Endothelial cell of umbilical vein (primary cell): ENCODE measurements around the gene CTNNB1. TPM values are rescaled to one million over a fixed set of nuclear protein-coding genes. Genes with fewer than 3 reads are reported as not detected.

Source experiments
- BruUV-seq: library from RNA; stranded (reverse); fragments of 400-500 nt; replicated peaks from 2 replicates; lab custom pipeline; 2021; lab: Mats Ljungman, UMichigan
- CTCF ChIA-PET: fragments of 300-600, 350-600 bp; sonication (Branson Sonifier 250); formaldehyde crosslinking; loops from one replicate; lab custom pipeline; 2021; ENCODE audit warnings: antibody characterized with exemption, inconsistent platforms; lab: Charles Lee
- POLR2A ChIA-PET: fragments of 300-600, 350-600 bp; sonication (Branson Sonifier 250); formaldehyde crosslinking; loops from one replicate; lab custom pipeline; 2021; ENCODE audit warnings: antibody characterized with exemption, inconsistent platforms; lab: Charles Lee
- DNase-seq: peaks from one replicate; pipeline ENCODE4 v3.0.0-alpha.2; 2011; ENCODE audit warnings: low read depth, low spot score
- FAIRE-seq: peaks from 2 replicates; lab custom pipeline; 2011; peaks lifted over from hg19 to GRCh38; lab: Jason Lieb, UNC
- H2AFZ ChIP-seq: 2 replicates; pipeline ENCODE4 v1.6.0; 2012; ENCODE audit warnings: low read depth, low read length, control low read depth, inconsistent platforms
- H3K27ac ChIP-seq: 2 replicates; pipeline ENCODE4 v1.5.1; 2011; ENCODE audit warnings: low read depth, mild to moderate bottlenecking, control low read depth, low read length, moderate library complexity; ENCODE audit not compliant: insufficient read depth
- H3K27me3 ChIP-seq, 2 experiments: 2 replicates each; pipeline versions ENCODE4 v1.6.0 to v1.6.1; 2011; ENCODE audit warnings: low read length in 2 of 2, mixed read lengths in 1 of 2; ENCODE audit not compliant: control insufficient read depth in 2 of 2, insufficient read depth in 2 of 2
- H3K36me3 ChIP-seq, 2 experiments: 2 replicates in 1 of 2; 3 replicates in 1 of 2; pipeline ENCODE4 v1.5.1; 2011; ENCODE audit warnings: low read length in 2 of 2, mild to moderate bottlenecking in 1 of 2, moderate library complexity in 1 of 2; ENCODE audit not compliant: control insufficient read depth in 2 of 2, insufficient read depth in 2 of 2; ENCODE audit errors: extremely low read depth in 1 of 2
- H3K4me1 ChIP-seq: 3 replicates; pipeline ENCODE4 v1.5.1; 2011; ENCODE audit warnings: mild to moderate bottlenecking, low read length; ENCODE audit not compliant: control insufficient read depth, insufficient read depth; ENCODE audit errors: extremely low read depth
- H3K4me2 ChIP-seq: 2 replicates; pipeline ENCODE4 v1.6.1; 2011; ENCODE audit warnings: low read length, control low read depth, mixed read lengths; ENCODE audit not compliant: insufficient read depth
- H3K4me3 ChIP-seq, 3 experiments: fragments of 200-600 bp in 1 of 3; sonication (generic), shearing (Covaris generic) in 1 of 3; replicated peaks in 1 of 3; 2 replicates each; pipeline ENCODE4 v1.5.1; 2011 to 2016; ENCODE audit warnings: control low read depth in 3 of 3, low read length in 3 of 3, mild to moderate bottlenecking in 2 of 3, inconsistent platforms in 1 of 3, low read depth in 1 of 3, moderate library complexity in 1 of 3; ENCODE audit not compliant: insufficient read depth in 1 of 3
- H3K79me2 ChIP-seq: 2 replicates; pipeline ENCODE4 v1.6.0; 2012; ENCODE audit warnings: low read length, inconsistent platforms; ENCODE audit not compliant: control insufficient read depth, insufficient read depth
- H3K9ac ChIP-seq: replicated peaks from 2 replicates; pipeline ENCODE3; 2011; ENCODE audit warnings: low read length, control low read depth; ENCODE audit not compliant: insufficient read depth; ENCODE audit errors: extremely low read depth
- H3K9me1 ChIP-seq: replicated peaks from 3 replicates; pipeline ENCODE4 v1.6.0; 2011; ENCODE audit warnings: mild to moderate bottlenecking, low read length; ENCODE audit not compliant: control insufficient read depth, insufficient read depth; ENCODE audit errors: extremely low read depth
- H3K9me3 ChIP-seq: replicated peaks from 2 replicates; pipeline ENCODE4 v1.5.1; 2012; ENCODE audit warnings: low read length, inconsistent platforms; ENCODE audit not compliant: control insufficient read depth, insufficient read depth
- H4K20me1 ChIP-seq: replicated peaks from 2 replicates; pipeline ENCODE3; 2011; ENCODE audit warnings: mild to moderate bottlenecking, low read length; ENCODE audit not compliant: control insufficient read depth, insufficient read depth; ENCODE audit errors: extremely low read depth
- EZH2 ChIP-seq: IDR thresholded peaks from 2 replicates; pipeline ENCODE4 v1.6.1; 2012; ENCODE audit warnings: borderline replicate concordance, low read depth, mild to moderate bottlenecking, moderate library complexity, low read length, inconsistent platforms; ENCODE audit not compliant: severe bottlenecking
- FOS ChIP-seq: IDR thresholded peaks from 2 replicates; pipeline ENCODE4 v1.6.1; 2011; ENCODE audit warnings: mild to moderate bottlenecking, low read length, moderate library complexity, borderline replicate concordance; ENCODE audit not compliant: insufficient read depth
- GATA2 ChIP-seq: IDR thresholded peaks from 2 replicates; pipeline ENCODE4 v1.7.0; 2011; ENCODE audit warnings: low read depth, mild to moderate bottlenecking, moderate library complexity, mixed read lengths, low read length; ENCODE audit not compliant: insufficient read length, insufficient read depth
- JUN ChIP-seq: IDR thresholded peaks from 2 replicates; pipeline ENCODE4 v1.6.1; 2011; ENCODE audit warnings: borderline replicate concordance, low read depth; ENCODE audit not compliant: insufficient read length, insufficient read depth
- MYC ChIP-seq: IDR thresholded peaks from one replicate; pipeline ENCODE4 v1.6.1; 2011; ENCODE audit warnings: mild to moderate bottlenecking, low read depth, low read length
- POLR2A ChIP-seq: IDR thresholded peaks from 2 replicates; pipeline ENCODE4 v1.6.1; 2012; ENCODE audit warnings: low read depth, mild to moderate bottlenecking, control low read depth, low read length
- POLR2AphosphoS5 ChIP-seq: IDR thresholded peaks from 2 replicates; pipeline ENCODE4 v1.6.1; 2012; ENCODE audit warnings: low read depth, mild to moderate bottlenecking, control low read depth, low read length, moderate library complexity; ENCODE audit not compliant: insufficient read depth
- dilution Hi-C: fragments of 300-500 bp; cut with MboI; formaldehyde crosslinking; loops from one replicate; pipeline ENCODE4 v1.15.0; 2019; ENCODE audit warnings: low sequenced_read_pairs; ENCODE audit not compliant: extremely low pct_ligation_motif_present
- intact Hi-C: fragments of 100-400 bp; cut with micrococcal nuclease; formaldehyde crosslinking; loops from one replicate; pipeline ENCODE4 v1.10.0; 2022
- polyA plus RNA-seq, 4 experiments: library from polyadenylated mRNA; depleted of rRNA in 3 of 4; stranded (reverse) in 3 of 4; unstranded in 1 of 4; fragments of >200 nt; gene quantifications; 2 replicates each; pipeline versions ENCODE4 v1.2.1 to v1.2.3, GENCODE V29; 2011 to 2012; ENCODE audit warnings: missing spikeins in 1 of 4
- total RNA-seq: library from RNA; stranded (reverse); gene quantifications from 2 replicates; pipeline ENCODE4 v1.2.3, GENCODE V29; 2021
- TF ChIP-seq, protein P1 (sequence below), 2 donors: IDR thresholded peaks; 1 replicate in 1 of 2; 2 replicates in 1 of 2; pipeline ENCODE4 v1.5.1; 2011; ENCODE audit warnings: low read length in 2 of 2, mild to moderate bottlenecking in 2 of 2, moderate library complexity in 2 of 2, control low read depth in 1 of 2, inconsistent platforms in 1 of 2, low read depth in 1 of 2; ENCODE audit not compliant: insufficient read depth in 1 of 2; ENCODE audit errors: extremely low read depth in 1 of 2
- TF ChIP-seq, protein P2 (sequence below): IDR thresholded peaks from 2 replicates; pipeline ENCODE4 v1.6.1; 2011; ENCODE audit not compliant: insufficient read depth, insufficient read length

Gene CTNNB1
- total and polyA plus RNA-seq, 2 donors (not counting 3 experiments of a cell fraction or from before 2014, with no cell fraction given) = 513 to 906 TPM

- peaks cover 2 to 6% of the 10 kb centered on the region in 2 experiments for H3K27me3 ChIP-seq
- intact Hi-C loops (loop anchor here (5.0 kb wide), 1 partner anchor 39 kb away; no protein-coding TSS in a partner anchor), dilution Hi-C loops (no loop called here)
- H4K20me1 ChIP-seq = peaks cover 9% of the 10 kb centered on the region
- no peak overlapping the region for H3K9ac ChIP-seq
- H2AFZ ChIP-seq = no peak overlapping the region
- no peak overlapping the region for H3K27ac ChIP-seq
- BruUV-seq = no TSS peak
- ChIA-PET POLR2A (no interaction called here), CTCF (no interaction called here)
- H3K79me2 ChIP-seq = peaks cover 23% of the 10 kb centered on the region
- H3K4me3 ChIP-seq = no peak overlapping the region
- H3K4me1 ChIP-seq = no peaks in the 10 kb centered on the region
- H3K9me1 ChIP-seq = no peaks in the 10 kb centered on the region
- H3K4me2 ChIP-seq = no peak overlapping the region
- TF ChIP-seq GATA2 = no peak
- TF ChIP-seq MYC = no peak
- TF ChIP-seq POLR2AphosphoS5 = no peak
- TF ChIP-seq FOS = no peak
- TF ChIP-seq POLR2A = no peak
- TF ChIP-seq JUN = no peak
- TF ChIP-seq, protein P1, sequence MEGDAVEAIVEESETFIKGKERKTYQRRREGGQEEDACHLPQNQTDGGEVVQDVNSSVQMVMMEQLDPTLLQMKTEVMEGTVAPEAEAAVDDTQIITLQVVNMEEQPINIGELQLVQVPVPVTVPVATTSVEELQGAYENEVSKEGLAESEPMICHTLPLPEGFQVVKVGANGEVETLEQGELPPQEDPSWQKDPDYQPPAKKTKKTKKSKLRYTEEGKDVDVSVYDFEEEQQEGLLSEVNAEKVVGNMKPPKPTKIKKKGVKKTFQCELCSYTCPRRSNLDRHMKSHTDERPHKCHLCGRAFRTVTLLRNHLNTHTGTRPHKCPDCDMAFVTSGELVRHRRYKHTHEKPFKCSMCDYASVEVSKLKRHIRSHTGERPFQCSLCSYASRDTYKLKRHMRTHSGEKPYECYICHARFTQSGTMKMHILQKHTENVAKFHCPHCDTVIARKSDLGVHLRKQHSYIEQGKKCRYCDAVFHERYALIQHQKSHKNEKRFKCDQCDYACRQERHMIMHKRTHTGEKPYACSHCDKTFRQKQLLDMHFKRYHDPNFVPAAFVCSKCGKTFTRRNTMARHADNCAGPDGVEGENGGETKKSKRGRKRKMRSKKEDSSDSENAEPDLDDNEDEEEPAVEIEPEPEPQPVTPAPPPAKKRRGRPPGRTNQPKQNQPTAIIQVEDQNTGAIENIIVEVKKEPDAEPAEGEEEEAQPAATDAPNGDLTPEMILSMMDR (IDR thresholded peaks at IDR 0.05; ENCODE audit: extremely low read depth in 1 of 2, insufficient read depth in 1 of 2, low read depth in 1 of 2, low read length in 2 of 2) = no peak
- TF ChIP-seq EZH2 = no peak
- TF ChIP-seq, protein P2, sequence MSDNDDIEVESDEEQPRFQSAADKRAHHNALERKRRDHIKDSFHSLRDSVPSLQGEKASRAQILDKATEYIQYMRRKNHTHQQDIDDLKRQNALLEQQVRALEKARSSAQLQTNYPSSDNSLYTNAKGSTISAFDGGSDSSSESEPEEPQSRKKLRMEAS = no peak
- H3K36me3 ChIP-seq = no peaks in the 10 kb centered on the region
- DNase-seq (no peak), FAIRE-seq (no peak)
- no peaks in the 10 kb centered on the region for H3K9me3 ChIP-seq
Measured at GRCh38 chr3:41196499-41197410, 2.5 kb upstream of the CTNNB1 start.
